Thyroid gland (tissue), 4 donors: ENCODE data around the gene RARRES2. TPM values are rescaled to one million over a fixed set of nuclear protein-coding genes. Genes with fewer than 3 reads are reported as not detected.

Source experiments
- DNase-seq, 2 donors: peaks; one replicate each; pipeline ENCODE4 v3.0.0-alpha.2; 2019
- H3K27ac ChIP-seq, 3 donors: fragments of 200-600 bp; sonication (generic); 1 replicate in 2 of 3; 2 replicates in 1 of 3; pipeline ENCODE4 v1.5.1; 2016 to 2019; ENCODE audit warnings: mild to moderate bottlenecking in 1 of 3, moderate library complexity in 1 of 3
- H3K27me3 ChIP-seq: fragments of 200-600 bp; sonication (generic); one replicate; pipeline ENCODE4 v1.5.1; 2019
- H3K36me3 ChIP-seq, 2 donors: fragments of 200-600 bp; sonication (generic); one replicate each; pipeline ENCODE4 v1.5.1; 2016 to 2019
- H3K4me1 ChIP-seq, 2 donors: fragments of 200-600 bp; sonication (generic); one replicate each; pipeline ENCODE4 v1.5.1; 2017 to 2019
- H3K4me3 ChIP-seq, 3 donors: fragments of 200-600 bp; sonication (generic); replicated peaks in 1 of 3; 1 replicate in 2 of 3; 2 replicates in 1 of 3; pipeline ENCODE4 v1.5.1; 2016; ENCODE audit warnings: mild to moderate bottlenecking in 1 of 3
- H3K9me3 ChIP-seq: fragments of 200-600 bp; sonication (generic); one replicate; pipeline ENCODE4 v1.5.1; 2017
- CTCF ChIP-seq, 6 experiments: fragments of 200-600 bp in 3 of 6; fragments of 450-650 bp in 3 of 6; sonication (generic) in 3 of 6; IDR thresholded peaks; one replicate each; pipeline ENCODE4 v1.5.1; 2016 to 2019; ENCODE audit warnings: antibody characterized with exemption in 6 of 6, mild to moderate bottlenecking in 2 of 6, inconsistent platforms in 1 of 6, moderate library complexity in 1 of 6
- POLR2A ChIP-seq, 2 donors: fragments of 450-650 bp; IDR thresholded peaks; one replicate each; pipeline ENCODE4 v1.6.1; 2017; ENCODE audit warnings: antibody characterized with exemption in 2 of 2, mild to moderate bottlenecking in 2 of 2, moderate library complexity in 1 of 2
- WGBS, 2 donors: methylation state at CpG; one replicate each; pipeline ENCODE4 v1.1.5; 2017; 5-methylcytosine and 5-hydroxymethylcytosine counted together
- intact Hi-C: fragments of 100-400 bp; cut with DNase I; formaldehyde crosslinking; loops from one replicate; pipeline ENCODE4 v1.15.1; 2023
- total RNA-seq, 4 donors: library from RNA; depleted of rRNA; stranded (reverse); fragments of >200 nt; gene quantifications; one replicate each; pipeline ENCODE4 v1.2.3, GENCODE V29; 2016

Gene RARRES2
- total RNA-seq, 4 donors from 2014 or later, result 22.2 to 137 (median 54.8) TPM

GRCh38 chr7:150358988-150359621 is 17.7 kb upstream of the RARRES2 start:
- Histone ChIP-seq H3K4me1 (peaks cover 0 to 4% of the 10 kb centered on the region in 2 donors), H3K27me3 (no peaks in the 10 kb centered on the region), H3K4me3 (no peak overlapping the region), H3K27ac (no peak overlapping the region), H3K36me3 (no peaks in the 10 kb centered on the region), H3K9me3 (no peaks in the 10 kb centered on the region)
- 88 to 93% methylated on average over 4 of the region's 4 CpGs for WGBS, 2 donors
- TF ChIP-seq CTCF (IDR thresholded peaks at IDR 0.05) (no peak), POLR2A (IDR thresholded peaks at IDR 0.05) (no peak)
- DNase-seq, result no peak
- intact Hi-C loops, result loop anchor here (5.0 kb wide), 1 partner anchor 63 kb away; no protein-coding TSS in a partner anchor

DNA sequence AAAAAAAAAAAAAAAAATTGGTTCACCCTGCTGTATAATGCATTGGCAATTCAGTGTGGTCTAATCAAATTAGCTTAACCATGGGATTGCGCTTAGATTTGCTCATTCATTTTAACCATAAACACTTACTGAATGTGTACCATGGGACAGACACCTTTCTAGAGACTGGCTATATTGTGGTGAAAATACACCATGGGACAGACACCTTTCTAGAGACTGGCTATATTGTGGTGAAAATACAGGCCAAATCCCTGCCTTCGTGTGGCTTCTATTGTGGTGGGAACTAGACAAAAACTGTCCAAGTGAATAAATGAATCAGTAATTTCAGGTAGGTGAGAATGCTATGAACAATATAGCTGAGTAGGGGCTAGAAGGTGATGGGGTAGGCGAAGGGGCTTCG is 17.0 kb upstream of the RARRES2 start:
- TF ChIP-seq POLR2A (IDR thresholded peaks at IDR 0.05) (no peak), CTCF (IDR thresholded peaks at IDR 0.05) (no peak)
- no peaks in the 10 kb centered on the region for H3K9me3 ChIP-seq
- no peaks in the 10 kb centered on the region for H3K27me3 ChIP-seq
- no peak overlapping the region for H3K4me3 ChIP-seq
- 96 to 99% methylated on average over 4 of the region's 4 CpGs for WGBS, 2 donors
- H3K4me1 ChIP-seq, result peaks cover 0 to 4% of the 10 kb centered on the region in 2 donors
- H3K36me3 ChIP-seq, result no peaks in the 10 kb centered on the region
- no peak overlapping the region for H3K27ac ChIP-seq
- DNase-seq, result no peak
- intact Hi-C loops, result loop anchor here (5.0 kb wide), 1 partner anchor 64 kb away; no protein-coding TSS in a partner anchor

- Histone ChIP-seq H3K36me3 (no peaks in the 10 kb centered on the region), H3K27ac (no peak overlapping the region), H3K4me1 (peaks cover 0 to 4% of the 10 kb centered on the region in 2 donors), H3K9me3 (no peaks in the 10 kb centered on the region), H3K4me3 (no peak overlapping the region), H3K27me3 (no peaks in the 10 kb centered on the region)
- 87 to 90% methylated on average over 13 of the region's 13 CpGs for WGBS, 2 donors
- TF ChIP-seq POLR2A (IDR thresholded peaks at IDR 0.05), result no peak
- TF ChIP-seq CTCF (IDR thresholded peaks at IDR 0.05), result no peak
- no peak for DNase-seq
- intact Hi-C loops, result loop anchor here (5.0 kb wide), 1 partner anchor 64 kb away; no protein-coding TSS in a partner anchor
These were observed 16.5 kb upstream of the RARRES2 start for GRCh38 chr7:150357771-150358427.

- H3K36me3 ChIP-seq, result no peaks in the 10 kb centered on the region
- DNase-seq, result peak in 1 of 2 donors; percentile 17
- 51 to 58% methylated on average over 8 to 9 of the region's 9 CpGs for WGBS, 2 donors
These were observed 15.8 kb upstream of the RARRES2 start for GRCh38 chr7:150357270-150357669.

More at GRCh38 chr7:150357270-150357669, 15.8 kb upstream of the RARRES2 start:
- intact Hi-C loops, result loop anchor here (5.0 kb wide), 1 partner anchor 65 kb away; no protein-coding TSS in a partner anchor
- no peaks in the 10 kb centered on the region for H3K9me3 ChIP-seq
- H3K27ac ChIP-seq, result no peak overlapping the region
- no peak for TF ChIP-seq POLR2A (IDR thresholded peaks at IDR 0.05)
- TF ChIP-seq CTCF (IDR thresholded peaks at IDR 0.05), result no peak
- no peaks in the 10 kb centered on the region for H3K27me3 ChIP-seq
- H3K4me3 ChIP-seq, result no peak overlapping the region
- peaks cover 0 to 4% of the 10 kb centered on the region in 2 donors for H3K4me1 ChIP-seq
